Measurements from ENCODE around the gene KAT8.

KAT8 gene

GRCh38 chr16:31108035-31108793 is 9.2 kb upstream of the KAT8 start, which contains the start of gene BCKDK:
BCKDK (plus strand) TSS chr16:31108386; CDS start chr16:31109224, 838 bp downstream.
- DNase-seq (ENCODE audit: low spot score): peak; percentile 85

- no peak for DNase-seq (ENCODE audit: low spot score)
Measured at GRCh38 chr16:31108794-31109558, 8.5 kb upstream of the KAT8 start.

DNA sequence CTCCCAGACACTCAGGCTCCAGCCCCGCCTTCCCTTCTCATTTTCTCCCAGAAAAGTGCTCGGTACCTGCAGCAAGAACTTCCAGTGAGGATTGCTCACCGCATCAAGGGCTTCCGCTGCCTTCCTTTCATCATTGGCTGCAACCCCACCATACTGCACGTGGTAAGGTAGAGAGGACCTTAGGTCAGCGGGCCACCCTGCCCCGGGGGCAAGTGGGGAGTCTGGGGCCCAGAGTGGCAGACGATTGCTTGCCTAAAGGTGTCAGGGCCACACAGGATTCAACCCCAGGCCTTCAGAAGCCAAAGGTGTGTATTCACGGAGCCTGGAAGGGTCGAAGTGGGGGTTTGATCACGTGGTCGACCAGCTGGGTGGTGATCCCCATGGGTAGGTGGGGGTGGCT is 7.8 kb upstream of the KAT8 start:
- no peak for DNase-seq (ENCODE audit: low spot score)

DNA sequence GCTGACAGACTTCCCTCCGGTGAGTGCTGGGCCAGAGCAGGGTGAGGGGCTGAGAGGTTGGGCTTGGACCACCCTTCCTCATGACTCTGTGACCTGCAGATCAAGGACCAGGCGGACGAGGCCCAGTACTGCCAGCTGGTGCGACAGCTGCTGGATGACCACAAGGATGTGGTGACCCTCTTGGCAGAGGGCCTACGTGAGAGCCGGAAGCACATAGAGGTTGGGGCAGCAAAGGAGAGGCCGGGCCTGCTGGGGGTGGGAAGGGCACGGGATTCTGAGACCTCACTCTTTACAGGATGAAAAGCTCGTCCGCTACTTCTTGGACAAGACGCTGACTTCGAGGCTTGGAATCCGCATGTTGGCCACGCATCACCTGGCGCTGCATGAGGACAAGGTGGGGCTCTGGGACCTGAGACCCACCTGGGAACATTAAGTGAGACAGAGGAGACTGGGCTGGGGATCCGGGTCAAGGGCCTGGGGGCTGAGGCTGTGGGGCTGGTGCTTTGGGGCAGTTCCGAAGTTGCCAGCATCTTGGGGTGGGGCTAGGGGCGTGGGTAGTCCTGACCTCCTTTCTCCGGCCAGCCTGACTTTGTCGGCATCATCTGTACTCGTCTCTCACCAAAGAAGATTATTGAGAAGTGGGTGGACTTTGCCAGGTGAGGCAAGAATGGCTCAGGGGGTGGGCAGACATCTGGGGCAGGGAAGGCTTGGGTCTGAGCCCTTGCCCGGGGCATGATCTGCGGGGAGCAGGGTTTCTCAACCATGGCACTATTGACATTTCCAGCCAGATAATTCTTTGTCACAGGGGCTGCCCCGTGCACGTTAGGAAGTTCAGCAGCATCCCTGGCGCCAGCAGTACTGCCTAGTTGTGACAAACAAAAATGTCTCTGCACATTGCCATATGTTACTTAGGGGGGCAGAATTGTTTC is 7.1 kb upstream of the KAT8 start:
- DNase-seq (ENCODE audit: low spot score): no peak

DNA sequence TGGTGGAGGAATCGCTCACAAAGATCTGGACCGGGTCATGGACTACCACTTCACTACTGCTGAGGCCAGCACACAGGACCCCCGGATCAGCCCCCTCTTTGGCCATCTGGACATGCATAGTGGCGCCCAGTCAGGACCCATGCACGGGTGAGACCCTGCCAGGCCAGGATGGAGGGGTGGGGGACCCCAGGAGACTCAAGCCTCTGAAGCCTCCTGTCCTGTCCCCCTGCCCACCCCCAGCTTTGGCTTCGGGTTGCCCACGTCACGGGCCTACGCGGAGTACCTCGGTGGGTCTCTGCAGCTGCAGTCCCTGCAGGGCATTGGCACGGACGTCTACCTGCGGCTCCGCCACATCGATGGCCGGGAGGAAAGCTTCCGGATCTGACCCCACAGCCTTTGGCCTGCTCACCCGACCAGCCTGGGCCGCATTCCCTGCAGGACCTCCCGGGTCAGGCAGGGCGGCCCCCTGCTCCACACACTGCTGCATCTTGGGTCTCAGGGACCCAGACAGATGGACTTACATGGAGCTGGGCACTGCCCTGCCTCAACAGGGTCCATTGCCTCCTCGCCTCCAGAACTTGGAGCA is 5.5 kb upstream of the KAT8 start:
- no peak for DNase-seq (ENCODE audit: low spot score)

DNA sequence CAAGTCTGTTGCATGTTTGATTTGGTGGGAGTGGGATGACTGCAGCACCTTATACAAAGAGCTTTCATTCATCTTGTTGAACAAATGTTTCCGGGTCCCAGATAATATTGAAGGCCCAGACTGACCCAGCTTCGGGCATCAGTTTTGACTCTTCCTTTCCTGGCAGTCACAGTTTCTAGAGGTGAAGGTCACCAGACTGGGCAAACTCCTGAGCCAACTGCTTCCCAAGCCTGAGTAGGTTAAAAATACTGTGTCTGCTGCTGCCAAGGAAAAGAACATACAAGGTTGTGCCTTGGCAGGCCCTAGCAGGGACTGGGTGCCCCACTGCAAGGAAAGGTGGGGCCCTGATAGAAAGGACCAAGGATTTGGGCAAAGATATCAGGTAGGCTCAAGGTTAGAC is 4.8 kb upstream of the KAT8 start:
- DNase-seq (ENCODE audit: low spot score): no peak

GRCh38 chr16:31113121-31114120 is 4.0 kb upstream of the KAT8 start:
- DNase-seq (ENCODE audit: low spot score): no peak

DNA sequence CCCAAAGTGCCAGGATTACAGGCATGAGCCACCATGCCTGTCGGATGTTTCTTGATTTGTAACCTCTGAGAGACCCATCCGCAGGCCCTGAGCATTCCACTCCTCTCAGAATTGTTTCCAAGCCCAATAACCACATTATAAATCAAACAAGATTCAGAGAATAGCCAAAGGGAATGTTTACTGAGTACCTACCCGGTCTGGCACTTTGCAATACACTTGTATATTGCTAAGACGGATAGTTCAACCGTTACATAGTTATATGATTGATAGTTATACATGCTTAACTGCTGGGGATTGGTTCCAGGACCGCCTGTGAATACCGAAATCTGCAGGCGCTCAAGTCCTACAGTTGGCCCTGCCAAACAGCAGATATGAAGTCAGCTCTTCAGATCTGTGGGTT is 3.0 kb upstream of the KAT8 start:
- DNase-seq (ENCODE audit: low spot score): no peak

- peak; percentile 66 for DNase-seq (ENCODE audit: low spot score)
Measured at GRCh38 chr16:31118223-31119155, 1.0 kb downstream of the KAT8 start.

GRCh38 chr16:31120129-31120528 is 2.7 kb downstream of the KAT8 start:
- no peak for DNase-seq (ENCODE audit: low spot score)

DNA sequence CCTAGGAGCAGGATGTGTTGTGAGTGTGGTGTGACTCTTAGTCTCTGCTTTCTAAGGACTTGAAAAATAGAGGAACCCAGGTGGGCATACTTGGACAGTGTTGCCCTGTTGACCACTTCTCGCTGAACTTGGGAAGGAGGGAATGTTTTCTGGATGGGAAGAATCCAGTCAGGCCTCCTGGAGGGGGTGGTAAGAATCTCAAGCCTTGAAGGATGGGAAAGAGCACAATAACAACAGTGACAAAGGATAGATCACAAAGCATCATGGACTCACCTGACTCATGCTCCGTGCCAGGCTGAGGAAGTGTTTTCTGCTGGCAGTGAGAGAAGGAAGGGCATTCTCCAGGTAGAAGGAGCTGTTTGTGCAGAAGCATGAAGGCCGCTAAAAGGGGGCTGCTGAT is 8.4 kb downstream of the KAT8 start:
- no peak for DNase-seq (ENCODE audit: low spot score)

DNA sequence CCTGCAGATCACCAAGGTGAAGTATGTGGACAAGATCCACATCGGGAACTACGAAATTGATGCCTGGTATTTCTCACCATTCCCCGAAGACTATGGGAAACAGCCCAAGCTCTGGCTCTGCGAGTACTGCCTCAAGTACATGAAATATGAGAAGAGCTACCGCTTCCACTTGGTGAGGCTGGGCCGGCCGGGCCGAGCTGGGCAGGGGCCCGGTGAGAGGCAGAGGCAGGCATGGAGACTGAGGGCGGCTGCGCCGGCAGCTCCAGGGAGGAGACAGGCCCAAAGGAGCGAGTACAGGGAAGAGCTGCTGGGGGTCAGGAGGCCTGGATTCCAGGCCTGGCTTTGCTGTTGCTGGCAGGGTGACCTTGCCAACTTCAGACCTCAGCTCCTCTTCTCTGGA is 9.7 kb downstream of the KAT8 start:
- DNase-seq (ENCODE audit: low spot score): no peak

GRCh38 chr16:31128711-31129567 is 11.5 kb downstream of the KAT8 start:
- DNase-seq (ENCODE audit: low spot score): no peak

DNA sequence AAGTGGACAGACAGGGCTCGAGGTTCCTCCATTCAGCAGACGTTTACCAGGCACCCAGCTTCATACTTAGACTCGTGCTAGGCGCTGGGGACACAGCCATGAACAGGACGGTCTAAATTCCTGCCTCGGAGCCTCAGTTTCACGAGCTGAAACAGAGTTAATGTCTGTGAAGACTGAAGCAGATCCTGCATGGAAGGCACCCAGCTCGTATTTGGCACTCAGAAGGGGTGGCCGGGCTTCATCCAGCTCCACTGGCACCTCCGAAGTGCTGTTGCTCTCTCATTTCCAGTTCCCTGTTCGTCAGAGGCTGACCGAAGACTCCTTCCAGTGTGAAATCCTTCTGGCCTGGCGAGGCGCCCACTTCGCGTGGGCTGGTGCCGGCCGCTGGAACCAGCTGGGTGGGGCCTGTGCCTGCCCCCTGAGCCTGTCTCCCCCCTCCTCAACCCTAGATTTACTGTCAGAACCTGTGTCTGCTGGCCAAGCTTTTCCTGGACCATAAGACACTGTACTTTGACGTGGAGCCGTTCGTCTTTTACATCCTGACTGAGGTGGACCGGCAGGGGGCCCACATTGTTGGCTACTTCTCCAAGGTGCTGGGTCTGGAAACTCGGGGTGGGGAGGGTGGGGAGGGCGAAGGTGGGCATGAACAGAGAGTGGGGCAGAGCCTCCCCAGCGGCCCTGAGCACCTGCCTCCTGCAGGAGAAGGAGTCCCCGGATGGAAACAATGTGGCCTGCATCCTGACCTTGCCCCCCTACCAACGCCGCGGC is 12.3 kb downstream of the KAT8 start:
- DNase-seq (ENCODE audit: low spot score): no peak

- DNase-seq (ENCODE audit: low spot score): no peak
Measured at GRCh38 chr16:31130336-31130891, 12.9 kb downstream of the KAT8 start.

DNA sequence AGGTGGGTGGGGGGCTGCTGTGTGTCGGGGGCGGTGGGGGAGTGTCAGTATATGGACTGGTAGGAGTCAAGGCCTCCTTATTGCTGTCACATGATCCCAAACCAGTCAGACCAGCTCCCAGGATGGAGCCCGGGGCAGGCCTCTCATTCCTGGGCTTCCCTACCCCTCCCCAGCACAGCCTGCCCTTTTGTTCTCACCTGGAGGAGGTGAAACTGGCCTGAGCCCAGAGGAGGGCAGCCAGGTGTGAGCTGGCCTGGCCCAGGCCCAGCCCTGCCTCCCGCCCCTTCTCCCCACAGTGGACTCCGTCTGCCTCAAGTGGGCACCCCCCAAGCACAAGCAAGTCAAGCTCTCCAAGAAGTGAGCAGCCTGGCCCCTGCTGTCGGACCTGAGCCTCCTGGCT is 13.4 kb downstream of the KAT8 start:
- no peak for DNase-seq (ENCODE audit: low spot score)

- no peak for DNase-seq (ENCODE audit: low spot score)
Measured at GRCh38 chr16:31131416-31131815, 14.0 kb downstream of the KAT8 start.

Data from AG08395 (cell line).